Measurements from ENCODE around the gene WDR12.
A peak's percentile ranks its signal among the peaks of the same experiment; 100 is the strongest.

WDR12 gene

DNA sequence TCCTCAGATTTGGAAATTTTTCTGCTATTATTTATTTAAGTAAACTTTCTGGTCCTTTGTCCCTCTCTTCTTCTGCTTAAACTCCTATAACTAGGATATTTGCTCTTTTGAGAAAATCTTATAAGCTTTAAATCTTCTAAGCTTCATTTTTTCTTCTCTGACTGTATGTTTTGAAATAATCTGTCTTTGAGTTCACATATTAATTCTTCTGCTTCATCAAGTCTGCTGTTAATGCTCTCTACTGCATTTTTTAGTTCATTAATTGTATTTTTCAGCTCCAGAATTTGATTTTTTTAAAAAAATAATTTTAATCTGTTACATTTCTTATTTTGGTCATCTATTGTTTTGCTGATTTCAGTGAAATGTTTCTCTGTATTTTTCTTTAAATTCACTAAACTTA is 68.8 kb downstream of the WDR12 start:
- no peak overlapping the region for H3K23ac ChIP-seq (ENCODE audit: low read length)
- H3K27ac ChIP-seq (ENCODE audit: low read depth, low read length), result no peak overlapping the region
- H3K18ac ChIP-seq (ENCODE audit: low read length), result no peak overlapping the region
- H3K56ac ChIP-seq (ENCODE audit: low read length), result no peak overlapping the region
- H3K27me3 ChIP-seq (ENCODE audit: insufficient read depth, low read length, poor library complexity), result no peaks in the 10 kb centered on the region
- no peak overlapping the region for H3K4me2 ChIP-seq (ENCODE audit: low read length)
- H3K9ac ChIP-seq (ENCODE audit: low read length), result no peak overlapping the region
- H2BK5ac ChIP-seq (ENCODE audit: low read length), result no peak overlapping the region
- no peak overlapping the region for H3K4me3 ChIP-seq (ENCODE audit: low read length)
- no peak for DNase-seq
- H2AK5ac ChIP-seq (ENCODE audit: low read length), result no peak overlapping the region
- H2BK120ac ChIP-seq (ENCODE audit: low read depth, low read length), result no peak overlapping the region
- H4K5ac ChIP-seq (ENCODE audit: low read length), result no peak overlapping the region
- H4K8ac ChIP-seq (ENCODE audit: low read depth, low read length), result no peak overlapping the region
- no peak overlapping the region for H2BK15ac ChIP-seq (replicated peaks; ENCODE audit: low read depth)
- H3K4me1 ChIP-seq (ENCODE audit: control insufficient read depth, low read depth, low read length), result no peaks in the 10 kb centered on the region
- no peaks in the 10 kb centered on the region for H3K79me2 ChIP-seq (ENCODE audit: control insufficient read depth, insufficient read depth, low read length)
- no peaks in the 10 kb centered on the region for H3K79me1 ChIP-seq (ENCODE audit: low read length)
- no peaks in the 10 kb centered on the region for H3K36me3 ChIP-seq (ENCODE audit: control insufficient read depth, insufficient read depth, low read length)
- H3K4ac ChIP-seq (ENCODE audit: low read depth, low read length), result no peak overlapping the region

DNA sequence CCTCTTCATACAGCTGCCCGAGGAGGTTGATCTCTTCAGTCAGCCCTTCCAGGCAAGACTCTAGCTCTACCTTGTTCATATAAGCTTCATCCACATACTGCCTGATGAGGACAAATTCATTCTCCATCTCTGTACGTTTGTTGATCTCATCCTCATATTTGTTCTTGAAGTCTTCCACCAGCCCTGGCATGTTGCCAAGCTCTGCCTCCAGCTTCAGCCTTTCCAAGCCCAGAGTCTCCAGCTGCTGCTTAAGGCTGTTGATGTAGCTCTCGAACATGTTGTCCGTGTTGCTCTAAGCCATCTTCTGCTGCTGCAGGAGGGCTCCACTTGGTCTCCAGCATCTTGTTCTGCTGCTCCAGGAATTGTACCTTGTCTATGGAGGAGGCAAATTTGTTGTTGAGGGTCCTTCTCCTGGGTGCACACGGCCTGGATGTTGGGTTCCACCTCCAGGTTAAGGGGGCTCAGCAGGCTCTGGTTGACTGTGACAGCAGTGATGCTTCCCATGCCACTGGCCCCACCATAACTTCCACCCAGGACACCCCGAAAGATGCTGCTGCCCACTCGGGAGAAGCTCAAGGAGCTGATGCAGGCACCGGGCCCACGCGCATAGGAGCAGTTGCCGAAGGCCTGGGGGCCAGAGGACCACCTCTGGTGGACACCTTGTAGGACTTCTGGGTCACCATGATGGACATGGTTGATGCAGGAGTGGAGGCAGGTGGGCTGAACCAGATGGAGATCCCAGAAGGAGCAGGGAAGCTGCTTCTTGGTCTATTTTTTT is 70.2 kb downstream of the WDR12 start:
- Histone ChIP-seq H3K18ac (ENCODE audit: low read length) (no peak overlapping the region), H4K5ac (ENCODE audit: low read length) (no peak overlapping the region), H3K9ac (ENCODE audit: low read length) (no peak overlapping the region), H3K56ac (ENCODE audit: low read length) (no peak overlapping the region), H4K8ac (ENCODE audit: low read depth, low read length) (no peak overlapping the region), H3K23ac (ENCODE audit: low read length) (no peak overlapping the region), H2BK120ac (ENCODE audit: low read depth, low read length) (no peak overlapping the region), H3K4me3 (ENCODE audit: low read length) (no peak overlapping the region), H3K4ac (ENCODE audit: low read depth, low read length) (no peak overlapping the region), H2AK5ac (ENCODE audit: low read length) (no peak overlapping the region), H2BK5ac (ENCODE audit: low read length) (no peak overlapping the region), H2BK15ac (replicated peaks; ENCODE audit: low read depth) (no peak overlapping the region), H3K79me1 (ENCODE audit: low read length) (no peaks in the 10 kb centered on the region), H3K27me3 (ENCODE audit: insufficient read depth, low read length, poor library complexity) (no peaks in the 10 kb centered on the region), H3K27ac (ENCODE audit: low read depth, low read length) (no peak overlapping the region), H3K36me3 (ENCODE audit: control insufficient read depth, insufficient read depth, low read length) (no peaks in the 10 kb centered on the region), H3K4me2 (ENCODE audit: low read length) (no peak overlapping the region), H3K4me1 (ENCODE audit: control insufficient read depth, low read depth, low read length) (no peaks in the 10 kb centered on the region), H3K79me2 (ENCODE audit: control insufficient read depth, insufficient read depth, low read length) (no peaks in the 10 kb centered on the region)
- no CpG with 5 or more reads among the region's 11 CpGs for WGBS (ENCODE audit: extremely low coverage, insufficient coverage, low lambda C conversion rate)
- no peak for DNase-seq

DNA sequence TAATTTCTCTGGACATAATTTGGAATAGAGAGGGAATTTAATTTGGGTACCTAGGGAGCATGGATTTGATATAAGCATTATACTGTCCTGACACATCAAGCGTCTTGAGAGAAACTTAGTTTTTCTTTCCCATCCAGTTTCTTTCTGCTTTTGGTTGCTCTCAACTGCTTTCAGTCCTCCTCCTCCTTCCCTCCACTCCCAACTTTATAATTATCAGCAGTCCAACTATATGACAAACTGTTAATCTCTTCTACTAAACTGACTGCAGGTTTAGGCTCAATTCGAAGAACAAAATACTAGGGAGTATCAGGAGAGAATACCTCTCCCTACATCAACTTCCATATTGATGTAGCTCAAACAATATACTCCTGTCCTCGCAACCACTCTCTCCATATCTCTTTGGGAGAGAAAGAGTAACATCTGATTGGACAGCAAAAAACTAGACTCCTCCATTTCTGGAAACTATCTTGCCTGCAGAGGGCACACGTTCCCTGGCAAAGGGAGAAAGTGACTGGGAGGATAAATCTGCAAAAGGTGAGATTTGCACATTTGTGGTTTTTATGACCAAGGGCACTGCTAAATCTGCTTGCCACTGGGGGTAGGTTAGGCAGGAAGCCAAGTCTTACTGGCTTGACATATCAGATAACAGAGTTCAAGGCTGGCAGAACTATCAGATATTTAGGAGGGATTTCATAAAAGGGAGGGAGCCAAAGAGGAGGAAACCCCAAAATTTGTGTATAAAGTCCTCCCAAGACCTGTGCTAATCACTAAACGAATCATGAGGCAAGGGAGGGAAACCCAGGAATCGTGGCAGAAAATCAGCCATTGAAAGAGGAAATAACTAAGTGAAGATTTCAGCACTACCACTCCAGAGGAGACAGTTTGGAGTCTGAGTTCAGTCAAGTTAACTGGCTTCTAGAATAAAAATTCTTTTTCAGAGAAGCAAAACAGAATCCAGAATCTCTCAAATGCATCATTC is 79.9 kb downstream of the WDR12 start:
- no CpG with 5 or more reads among the region's 6 CpGs for WGBS (ENCODE audit: extremely low coverage, insufficient coverage, low lambda C conversion rate)
- Histone ChIP-seq H3K36me3 (ENCODE audit: control insufficient read depth, insufficient read depth, low read length) (no peaks in the 10 kb centered on the region), H3K4me3 (ENCODE audit: low read length) (no peak overlapping the region), H2BK5ac (ENCODE audit: low read length) (no peak overlapping the region), H2AK5ac (ENCODE audit: low read length) (no peak overlapping the region), H3K23ac (ENCODE audit: low read length) (no peak overlapping the region), H4K8ac (ENCODE audit: low read depth, low read length) (no peak overlapping the region), H2BK15ac (replicated peaks; ENCODE audit: low read depth) (no peak overlapping the region), H3K79me1 (ENCODE audit: low read length) (no peaks in the 10 kb centered on the region), H3K4me2 (ENCODE audit: low read length) (no peak overlapping the region), H3K4ac (ENCODE audit: low read depth, low read length) (no peak overlapping the region), H3K27me3 (ENCODE audit: insufficient read depth, low read length, poor library complexity) (no peaks in the 10 kb centered on the region), H3K27ac (ENCODE audit: low read depth, low read length) (no peak overlapping the region), H2BK120ac (ENCODE audit: low read depth, low read length) (no peak overlapping the region), H3K79me2 (ENCODE audit: control insufficient read depth, insufficient read depth, low read length) (no peaks in the 10 kb centered on the region), H3K9ac (ENCODE audit: low read length) (no peak overlapping the region), H3K4me1 (ENCODE audit: control insufficient read depth, low read depth, low read length) (no peaks in the 10 kb centered on the region), H4K5ac (ENCODE audit: low read length) (no peak overlapping the region), H3K56ac (ENCODE audit: low read length) (no peak overlapping the region), H3K18ac (ENCODE audit: low read length) (no peak overlapping the region)
- peak; percentile 63 for DNase-seq

DNA sequence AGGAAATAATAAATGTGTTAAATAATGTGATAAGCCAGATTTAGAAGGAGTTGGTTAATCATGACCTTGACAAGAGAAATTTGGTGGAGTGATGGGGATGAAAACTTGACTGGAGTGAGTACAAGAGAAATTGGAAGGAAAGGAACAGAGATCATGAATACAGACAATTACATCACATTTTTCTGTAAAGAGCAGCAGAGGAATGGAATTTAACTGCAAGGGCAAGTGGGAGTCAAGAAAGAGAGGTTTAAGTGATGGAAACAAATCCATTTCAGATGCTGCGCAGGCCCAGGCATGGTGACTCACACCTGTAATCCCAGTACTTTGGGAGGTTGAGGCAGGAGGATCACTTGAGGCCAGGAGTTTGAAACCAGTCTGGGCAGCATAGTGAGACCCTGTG is 86.6 kb downstream of the WDR12 start:
- Histone ChIP-seq H2BK15ac (replicated peaks; ENCODE audit: low read depth) (no peak overlapping the region), H3K27me3 (ENCODE audit: insufficient read depth, low read length, poor library complexity) (no peaks in the 10 kb centered on the region), H3K56ac (ENCODE audit: low read length) (no peak overlapping the region), H3K79me2 (ENCODE audit: control insufficient read depth, insufficient read depth, low read length) (no peaks in the 10 kb centered on the region), H3K4me2 (ENCODE audit: low read length) (no peak overlapping the region), H2BK5ac (ENCODE audit: low read length) (no peak overlapping the region), H3K18ac (ENCODE audit: low read length) (no peak overlapping the region), H3K79me1 (ENCODE audit: low read length) (no peaks in the 10 kb centered on the region), H3K27ac (ENCODE audit: low read depth, low read length) (no peak overlapping the region), H3K4me3 (ENCODE audit: low read length) (no peak overlapping the region), H4K8ac (ENCODE audit: low read depth, low read length) (no peak overlapping the region), H3K4ac (ENCODE audit: low read depth, low read length) (no peak overlapping the region), H2AK5ac (ENCODE audit: low read length) (no peak overlapping the region), H4K5ac (ENCODE audit: low read length) (no peak overlapping the region), H3K9ac (ENCODE audit: low read length) (no peak overlapping the region), H3K23ac (ENCODE audit: low read length) (no peak overlapping the region), H2BK120ac (ENCODE audit: low read depth, low read length) (no peak overlapping the region), H3K4me1 (ENCODE audit: control insufficient read depth, low read depth, low read length) (no peaks in the 10 kb centered on the region), H3K36me3 (ENCODE audit: control insufficient read depth, insufficient read depth, low read length) (no peaks in the 10 kb centered on the region)
- no peak for DNase-seq
- WGBS (ENCODE audit: extremely low coverage, insufficient coverage, low lambda C conversion rate), result no CpG with 5 or more reads among the region's 1 CpG
